ENCODE results near the gene KRTAP9-8. TPM values are rescaled to one million over a fixed set of nuclear protein-coding genes. Genes with fewer than 3 reads are reported as not detected.
"Not testable (repeated sequence)": the region's sequence is repeated elsewhere in the genome, so short reads cannot be mapped to it uniquely, and the experiment has no call there.

Gene KRTAP9-8
- total RNA-seq, 2 experiments from 2014 or later: not detected

DNA sequence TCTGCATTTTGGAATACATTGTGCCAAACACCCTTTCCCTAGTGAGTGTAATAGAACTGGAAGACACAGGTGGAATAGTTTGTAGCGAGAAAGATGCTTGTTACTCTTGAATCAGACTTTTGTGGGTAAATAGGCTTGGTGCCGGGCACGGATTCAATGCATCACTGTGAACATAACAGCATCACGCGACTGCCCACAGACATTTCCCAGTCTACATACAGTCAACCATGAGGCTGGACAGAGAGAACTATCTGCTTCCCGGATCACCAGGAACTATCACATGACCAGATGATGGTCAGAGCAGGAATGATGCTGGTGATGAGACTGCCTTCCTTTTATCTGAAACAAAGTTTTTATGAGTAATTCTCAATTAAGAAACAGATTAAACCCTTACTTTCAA lies 11.7 kb upstream of the KRTAP9-8 start:
- CTCF ChIA-PET (ENCODE audit: unreplicated experiment): no interaction called here
- H3K4me3 ChIP-seq (ENCODE audit: low read depth, low read length, poor library complexity, severe bottlenecking): no peak overlapping the region

GRCh38 chr17:41226598-41227095 lies 11.2 kb upstream of the KRTAP9-8 start, which contains the start of gene KRTAP9-2:
TSS of gene KRTAP9-2 (plus strand) at chr17:41226648. CDS start at chr17:41226655, 7 bp downstream.
- CTCF ChIA-PET (ENCODE audit: unreplicated experiment); H3K36me3 ChIP-seq (ENCODE audit: insufficient read depth, low read length); intact Hi-C loops (cut with micrococcal nuclease; ENCODE audit: unreplicated experiment); H2AFZ ChIP-seq (ENCODE audit: low read length); H3K4me3 ChIP-seq (ENCODE audit: low read depth, low read length, poor library complexity, severe bottlenecking); POLR2A ChIA-PET; H3K27ac ChIP-seq (ENCODE audit: low read depth, low read length, poor library complexity, severe bottlenecking); H3K9me3 ChIP-seq (ENCODE audit: low read length); H3K4me1 ChIP-seq (ENCODE audit: insufficient read depth, low read length, poor library complexity, severe bottlenecking); H3K9me2 ChIP-seq (ENCODE audit: insufficient read depth, low read length); H4K20me1 ChIP-seq (ENCODE audit: insufficient read depth, low read length); BruUV-seq (replicated peaks); H3K4me2 ChIP-seq (ENCODE audit: low read length); DNase-seq (ENCODE audit: low spot score); H3K79me2 ChIP-seq (ENCODE audit: insufficient read depth, low read depth, low read length): not testable (repeated sequence)

More for the DNA sequence above, 11.7 kb upstream of the KRTAP9-8 start:
- intact Hi-C loops (cut with micrococcal nuclease; ENCODE audit: unreplicated experiment): no loop called here
- Histone ChIP-seq H3K4me1 (ENCODE audit: insufficient read depth, low read length, poor library complexity, severe bottlenecking) (no peaks in the 10 kb centered on the region), H3K27ac (ENCODE audit: low read depth, low read length, poor library complexity, severe bottlenecking) (no peak overlapping the region), H3K36me3 (ENCODE audit: insufficient read depth, low read length) (no peaks in the 10 kb centered on the region), H2AFZ (ENCODE audit: low read length) (no peak overlapping the region), H3K9me2 (ENCODE audit: insufficient read depth, low read length) (no peaks in the 10 kb centered on the region), H3K9me3 (ENCODE audit: low read length) (no peaks in the 10 kb centered on the region), H3K4me2 (ENCODE audit: low read length) (no peak overlapping the region), H3K79me2 (ENCODE audit: insufficient read depth, low read depth, low read length) (no peaks in the 10 kb centered on the region), H4K20me1 (ENCODE audit: insufficient read depth, low read length) (no peaks in the 10 kb centered on the region)
- POLR2A ChIA-PET: no interaction called here
- no peak for DNase-seq (ENCODE audit: low spot score)
- no TSS peak for BruUV-seq (replicated peaks)
- TF ChIP-seq CTCF (conservative IDR thresholded peaks at IDR 0.05; ENCODE audit: low read length) (no peak), EZH2phosphoT487 (IDR thresholded peaks at IDR 0.05; ENCODE audit: borderline replicate concordance, low read depth, low read length) (no peak)

DNA sequence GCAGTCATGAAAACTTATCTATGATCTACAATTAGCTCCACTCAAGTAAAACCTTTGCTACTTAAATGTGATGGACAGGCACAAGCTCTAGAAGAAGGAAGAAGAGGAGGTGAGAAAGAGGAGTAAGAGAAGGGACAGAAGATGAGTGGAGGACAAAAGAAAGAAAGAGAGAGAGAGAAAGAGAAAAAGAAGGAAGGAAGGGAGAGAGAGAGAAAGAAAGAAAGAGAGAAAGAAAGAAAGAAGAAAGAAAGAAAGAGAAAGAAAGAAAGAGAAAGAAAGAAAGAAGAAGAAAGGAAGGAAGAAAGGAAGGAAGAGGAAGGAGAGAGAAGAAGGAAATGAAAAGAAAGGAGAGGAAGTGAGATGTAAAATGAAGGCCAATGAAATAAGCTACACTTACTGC lies 7.7 kb upstream of the KRTAP9-8 start:
- POLR2A ChIA-PET: interaction anchor here (0.7 kb wide), 1 partner anchor 420 kb away, joined by 3 read pairs; no protein-coding TSS in a partner anchor
- intact Hi-C loops (cut with micrococcal nuclease; ENCODE audit: unreplicated experiment): no loop called here
- no TSS peak for BruUV-seq (replicated peaks)

More for the DNA sequence above, 7.7 kb upstream of the KRTAP9-8 start:
- CTCF ChIA-PET (ENCODE audit: unreplicated experiment): no interaction called here
- no peak overlapping the region for H3K4me3 ChIP-seq (ENCODE audit: low read depth, low read length, poor library complexity, severe bottlenecking)
- no peaks in the 10 kb centered on the region for H3K9me2 ChIP-seq (ENCODE audit: insufficient read depth, low read length)
- H3K9me3 ChIP-seq (ENCODE audit: low read length): no peaks in the 10 kb centered on the region
- no peaks in the 10 kb centered on the region for H4K20me1 ChIP-seq (ENCODE audit: insufficient read depth, low read length)
- H3K36me3 ChIP-seq (ENCODE audit: insufficient read depth, low read length): no peaks in the 10 kb centered on the region
- TF ChIP-seq CTCF (conservative IDR thresholded peaks at IDR 0.05; ENCODE audit: low read length) (no peak), EZH2phosphoT487 (IDR thresholded peaks at IDR 0.05; ENCODE audit: borderline replicate concordance, low read depth, low read length) (no peak)
- H3K79me2 ChIP-seq (ENCODE audit: insufficient read depth, low read depth, low read length): no peaks in the 10 kb centered on the region
- no peaks in the 10 kb centered on the region for H3K4me1 ChIP-seq (ENCODE audit: insufficient read depth, low read length, poor library complexity, severe bottlenecking)
- no peak overlapping the region for H2AFZ ChIP-seq (ENCODE audit: low read length)
- H3K27ac ChIP-seq (ENCODE audit: low read depth, low read length, poor library complexity, severe bottlenecking): no peak overlapping the region
- H3K4me2 ChIP-seq (ENCODE audit: low read length): no peak overlapping the region
- no peak for DNase-seq (ENCODE audit: low spot score)
